ENCODE measurements around the gene MLF1. TPM values are rescaled to one million over a fixed set of nuclear protein-coding genes. Genes with fewer than 3 reads are reported as not detected.
A peak's percentile ranks its signal among the peaks of the same experiment; 100 is the strongest.

Gene MLF1
- total RNA-seq, 1 experiment from 2014 or later: not detected

DNA sequence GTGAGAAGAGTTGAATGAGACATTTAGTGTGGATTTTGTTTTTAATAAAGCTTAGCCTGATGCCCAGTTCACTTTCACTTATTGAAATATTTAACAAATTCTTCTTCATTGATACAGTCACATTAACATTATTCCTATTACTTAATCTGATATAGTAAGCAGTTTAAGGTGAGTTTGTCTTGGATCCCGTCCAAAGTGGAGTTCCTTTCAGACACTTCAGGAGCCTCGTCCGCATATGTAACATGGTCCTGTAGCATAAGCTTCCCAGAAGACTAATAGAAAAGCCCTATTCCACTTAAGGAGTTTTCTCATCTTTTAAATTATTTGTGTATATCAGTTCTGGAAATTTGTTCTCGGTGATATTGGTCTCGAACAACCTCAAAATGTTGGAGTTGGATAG is 39.7 kb upstream of the MLF1 start:
- Histone ChIP-seq H3K4me1 (no peaks in the 10 kb centered on the region), H3K4me3 (ENCODE audit: low read depth, low read length) (no peak overlapping the region), H3K9me3 (no peaks in the 10 kb centered on the region), H3K36me3 (ENCODE audit: control insufficient read depth, insufficient read depth, low read length) (no peaks in the 10 kb centered on the region), H3K27me3 (replicated peaks; ENCODE audit: control insufficient read depth, insufficient read depth, low read length) (no peaks in the 10 kb centered on the region)
- BruUV-seq (replicated peaks): no TSS peak
- Mint-ChIP-seq H3K9me3 (ENCODE audit: unreplicated experiment) (no peaks in the 10 kb centered on the region), H3K4me3 (ENCODE audit: unreplicated experiment) (no peak overlapping the region), H3K4me1 (ENCODE audit: low read depth, unreplicated experiment) (no peaks in the 10 kb centered on the region), H3K27me3 (ENCODE audit: insufficient read depth, unreplicated experiment) (no peaks in the 10 kb centered on the region), H3K36me3 (ENCODE audit: insufficient read depth, unreplicated experiment) (no peaks in the 10 kb centered on the region), H3K27ac (ENCODE audit: unreplicated experiment) (no peak overlapping the region)
- intact Hi-C loops (cut with micrococcal nuclease; ENCODE audit: unreplicated experiment): loop anchor here (5.0 to 10.0 kb wide), 2 partner anchors 439 to 667 kb away; no protein-coding TSS in a partner anchor
- no peak for DNase-seq
- TF ChIP-seq, protein P1, sequence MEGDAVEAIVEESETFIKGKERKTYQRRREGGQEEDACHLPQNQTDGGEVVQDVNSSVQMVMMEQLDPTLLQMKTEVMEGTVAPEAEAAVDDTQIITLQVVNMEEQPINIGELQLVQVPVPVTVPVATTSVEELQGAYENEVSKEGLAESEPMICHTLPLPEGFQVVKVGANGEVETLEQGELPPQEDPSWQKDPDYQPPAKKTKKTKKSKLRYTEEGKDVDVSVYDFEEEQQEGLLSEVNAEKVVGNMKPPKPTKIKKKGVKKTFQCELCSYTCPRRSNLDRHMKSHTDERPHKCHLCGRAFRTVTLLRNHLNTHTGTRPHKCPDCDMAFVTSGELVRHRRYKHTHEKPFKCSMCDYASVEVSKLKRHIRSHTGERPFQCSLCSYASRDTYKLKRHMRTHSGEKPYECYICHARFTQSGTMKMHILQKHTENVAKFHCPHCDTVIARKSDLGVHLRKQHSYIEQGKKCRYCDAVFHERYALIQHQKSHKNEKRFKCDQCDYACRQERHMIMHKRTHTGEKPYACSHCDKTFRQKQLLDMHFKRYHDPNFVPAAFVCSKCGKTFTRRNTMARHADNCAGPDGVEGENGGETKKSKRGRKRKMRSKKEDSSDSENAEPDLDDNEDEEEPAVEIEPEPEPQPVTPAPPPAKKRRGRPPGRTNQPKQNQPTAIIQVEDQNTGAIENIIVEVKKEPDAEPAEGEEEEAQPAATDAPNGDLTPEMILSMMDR (IDR thresholded peaks at IDR 0.05; ENCODE audit: insufficient read depth in 1 of 2, low read depth in 1 of 2, low read length in 1 of 2, severe bottlenecking in 1 of 2, unreplicated experiment in 1 of 2): no peak
- ChIA-PET POLR2A (no interaction called here), CTCF (no interaction called here)

DNA sequence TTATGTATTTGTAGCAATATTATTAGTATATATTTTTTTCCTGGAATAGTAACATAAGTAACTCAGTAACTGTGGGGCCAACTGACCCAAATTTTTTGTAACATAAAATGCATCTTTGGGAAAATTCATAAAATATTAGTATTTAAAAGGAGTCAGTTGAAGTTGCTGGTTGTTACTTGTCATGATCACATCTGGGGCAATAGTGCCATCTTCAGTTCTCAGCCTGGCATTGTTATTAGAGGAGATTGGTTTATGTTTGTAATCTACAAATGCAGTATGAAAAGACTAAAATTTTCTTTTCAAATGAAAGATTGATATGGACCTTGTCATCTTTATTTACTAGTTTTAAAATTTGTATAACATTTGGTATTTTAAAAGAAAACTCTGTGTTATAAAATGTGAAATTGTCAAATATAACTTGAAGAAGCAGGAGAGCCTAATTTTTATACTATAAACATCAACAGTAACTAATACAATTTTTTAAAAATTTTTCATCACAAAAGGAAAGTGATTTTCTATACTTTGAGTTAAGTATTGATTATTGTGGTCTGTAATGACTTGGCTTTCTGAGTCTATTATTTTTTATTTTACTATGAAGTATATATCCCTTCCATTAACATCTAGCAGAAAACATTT is 38.8 kb upstream of the MLF1 start:
- no peaks in the 10 kb centered on the region for H3K9me3 ChIP-seq
- H3K27ac Mint-ChIP-seq (ENCODE audit: unreplicated experiment): no peak overlapping the region
- no peaks in the 10 kb centered on the region for H3K9me3 Mint-ChIP-seq (ENCODE audit: unreplicated experiment)
- peak in 1 of 2 experiments; percentile 9 for DNase-seq
- intact Hi-C loops (cut with micrococcal nuclease; ENCODE audit: unreplicated experiment): loop anchor here (2.0 to 10.0 kb wide), 3 partner anchors 440 to 913 kb away; no protein-coding TSS in a partner anchor
- no peak overlapping the region for H3K4me3 ChIP-seq (ENCODE audit: low read depth, low read length)
- no peaks in the 10 kb centered on the region for H3K4me1 ChIP-seq
- ChIA-PET POLR2A (no interaction called here), CTCF (interaction anchor here (0.6 kb wide), 1 partner anchor 638 kb away, joined by 3 read pairs; no protein-coding TSS in a partner anchor)
- H3K4me3 Mint-ChIP-seq (ENCODE audit: unreplicated experiment): no peak overlapping the region
- TF ChIP-seq, protein P1 (IDR thresholded peaks at IDR 0.05; ENCODE audit: insufficient read depth in 1 of 2, low read depth in 1 of 2, low read length in 1 of 2, severe bottlenecking in 1 of 2, unreplicated experiment in 1 of 2): peak in 1 of 2 experiments; percentile 44
- no peaks in the 10 kb centered on the region for H3K36me3 ChIP-seq (ENCODE audit: control insufficient read depth, insufficient read depth, low read length)
- no peaks in the 10 kb centered on the region for H3K27me3 Mint-ChIP-seq (ENCODE audit: insufficient read depth, unreplicated experiment)
- BruUV-seq (replicated peaks): no TSS peak
- H3K27me3 ChIP-seq (replicated peaks; ENCODE audit: control insufficient read depth, insufficient read depth, low read length): no peaks in the 10 kb centered on the region
- no peaks in the 10 kb centered on the region for H3K36me3 Mint-ChIP-seq (ENCODE audit: insufficient read depth, unreplicated experiment)
- no peaks in the 10 kb centered on the region for H3K4me1 Mint-ChIP-seq (ENCODE audit: low read depth, unreplicated experiment)

DNA sequence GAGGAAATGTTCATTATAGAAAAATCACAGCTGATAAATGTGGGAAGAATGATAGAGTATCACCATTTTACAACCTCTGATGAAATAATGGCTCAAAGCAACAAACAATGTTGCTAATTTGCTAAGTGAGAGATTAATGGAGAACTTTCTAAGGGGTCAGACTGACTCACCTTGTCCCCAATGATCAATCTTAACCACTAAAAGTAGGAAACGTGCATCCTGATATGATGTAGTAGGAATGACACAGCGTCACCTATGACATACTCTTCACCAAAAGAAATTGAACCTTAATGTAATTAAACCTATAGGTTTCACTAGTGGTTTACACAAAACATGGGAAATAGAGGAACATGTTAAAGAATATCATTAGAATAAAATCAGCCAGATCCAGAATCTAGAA is 35.1 kb upstream of the MLF1 start:
- Histone ChIP-seq H3K4me3 (ENCODE audit: low read depth, low read length) (no peak overlapping the region), H3K36me3 (ENCODE audit: control insufficient read depth, insufficient read depth, low read length) (no peaks in the 10 kb centered on the region), H3K4me1 (no peaks in the 10 kb centered on the region), H3K27me3 (replicated peaks; ENCODE audit: control insufficient read depth, insufficient read depth, low read length) (no peaks in the 10 kb centered on the region), H3K9me3 (no peaks in the 10 kb centered on the region)
- no peaks in the 10 kb centered on the region for H3K27me3 Mint-ChIP-seq (ENCODE audit: insufficient read depth, unreplicated experiment)
- peaks cover 12% of the 10 kb centered on the region for H3K36me3 Mint-ChIP-seq (ENCODE audit: insufficient read depth, unreplicated experiment)
- no peak for DNase-seq
- intact Hi-C loops (cut with micrococcal nuclease; ENCODE audit: unreplicated experiment): loop anchor here (5.0 to 10.0 kb wide), 2 partner anchors 106 to 671 kb away; partner anchors contain the start of gene GFM1
- no peaks in the 10 kb centered on the region for H3K9me3 Mint-ChIP-seq (ENCODE audit: unreplicated experiment)
- BruUV-seq (replicated peaks): no TSS peak
- no peaks in the 10 kb centered on the region for H3K4me1 Mint-ChIP-seq (ENCODE audit: low read depth, unreplicated experiment)
- H3K27ac Mint-ChIP-seq (ENCODE audit: unreplicated experiment): no peak overlapping the region
- H3K4me3 Mint-ChIP-seq (ENCODE audit: unreplicated experiment): no peak overlapping the region
- ChIA-PET POLR2A (no interaction called here), CTCF (no interaction called here)
- TF ChIP-seq, protein P1 (IDR thresholded peaks at IDR 0.05; ENCODE audit: insufficient read depth in 1 of 2, low read depth in 1 of 2, low read length in 1 of 2, severe bottlenecking in 1 of 2, unreplicated experiment in 1 of 2): no peak

All from Caco-2 (cell line).